Lower leg skin (tissue), 3 donors: Measurements from ENCODE around the gene ADAMTS17.
"Not testable (repeated sequence)": the region's sequence is repeated elsewhere in the genome, so short reads cannot be mapped to it uniquely, and the experiment has no call there.

ENCODE experiments used
- CTCF ChIP-seq, 3 donors: fragments of 450-650 bp; IDR thresholded peaks; one replicate each; pipeline ENCODE4 v1.5.1; 2016; ENCODE audit warnings: antibody characterized with exemption in 3 of 3, mild to moderate bottlenecking in 3 of 3, moderate library complexity in 2 of 3
- POLR2A ChIP-seq, 2 donors: fragments of 450-650 bp; IDR thresholded peaks; one replicate each; pipeline ENCODE4 v1.6.1; 2016 to 2017; ENCODE audit warnings: antibody characterized with exemption in 2 of 2, mild to moderate bottlenecking in 1 of 2, moderate library complexity in 1 of 2

- TF ChIP-seq CTCF, POLR2A (IDR thresholded peaks at IDR 0.05): not testable (repeated sequence)
Measured at GRCh38 chr15:99926532-99926931, 415.2 kb downstream of the ADAMTS17 start.
